Measurements from ENCODE around the gene VGLL4.

Gene VGLL4

GRCh38 chr3:11622586-11623550 lies 20.8 kb downstream of the VGLL4 start:
- TF ChIP-seq BACH2 (CRISPR knock-in tag; IDR thresholded peaks at IDR 0.05; ENCODE audit: borderline replicate concordance) (no peak), PATZ1 (CRISPR knock-in tag; IDR thresholded peaks at IDR 0.05; ENCODE audit: borderline replicate concordance) (no peak), TCF4 (CRISPR knock-in tag; IDR thresholded peaks at IDR 0.05; ENCODE audit: borderline replicate concordance) (no peak), PPARA (CRISPR knock-in tag; IDR thresholded peaks at IDR 0.05; ENCODE audit: borderline replicate concordance) (no peak), CREB5 (CRISPR knock-in tag; IDR thresholded peaks at IDR 0.05; ENCODE audit: low read depth) (no peak), SNAI2 (CRISPR knock-in tag; IDR thresholded peaks at IDR 0.05) (no peak), OSR1 (CRISPR knock-in tag; IDR thresholded peaks at IDR 0.05) (no peak), ZNF8 (CRISPR knock-in tag; IDR thresholded peaks at IDR 0.05) (no peak), ARNTL (CRISPR knock-in tag; IDR thresholded peaks at IDR 0.05; ENCODE audit: borderline replicate concordance, low read depth) (no peak), GLIS3 (CRISPR knock-in tag; IDR thresholded peaks at IDR 0.05) (no peak), ZNF565 (CRISPR knock-in tag; conservative IDR thresholded peaks at IDR 0.05; ENCODE audit: low read depth) (no peak), ZC3H10 (CRISPR knock-in tag; IDR thresholded peaks at IDR 0.05) (no peak), ZNF70 (CRISPR knock-in tag; IDR thresholded peaks at IDR 0.05) (no peak), CSRNP3 (CRISPR knock-in tag; IDR thresholded peaks at IDR 0.05) (no peak), TOX (CRISPR knock-in tag; IDR thresholded peaks at IDR 0.05; ENCODE audit: borderline replicate concordance) (no peak), TSHZ2 (CRISPR knock-in tag; IDR thresholded peaks at IDR 0.05) (no peak), ZFP3 (CRISPR knock-in tag; IDR thresholded peaks at IDR 0.05) (no peak), POU6F1 (CRISPR knock-in tag; IDR thresholded peaks at IDR 0.05; ENCODE audit: borderline replicate concordance, low read depth) (no peak)
- no peak for ATAC-seq

GRCh38 chr3:11621077-11621476 lies 22.6 kb downstream of the VGLL4 start:
- TF ChIP-seq PATZ1 (CRISPR knock-in tag; IDR thresholded peaks at IDR 0.05; ENCODE audit: borderline replicate concordance), result no peak
- TF ChIP-seq SNAI2 (CRISPR knock-in tag; IDR thresholded peaks at IDR 0.05), result no peak
- no peak for TF ChIP-seq ZFP30 (CRISPR knock-in tag; IDR thresholded peaks at IDR 0.05)
- no peak for TF ChIP-seq POU6F1 (CRISPR knock-in tag; IDR thresholded peaks at IDR 0.05; ENCODE audit: borderline replicate concordance, low read depth)
- no peak for TF ChIP-seq ISL1 (CRISPR knock-in tag; IDR thresholded peaks at IDR 0.05)
- no peak for TF ChIP-seq BACH2 (CRISPR knock-in tag; IDR thresholded peaks at IDR 0.05; ENCODE audit: borderline replicate concordance)
- no peak for TF ChIP-seq CREB5 (CRISPR knock-in tag; IDR thresholded peaks at IDR 0.05; ENCODE audit: low read depth)
- TF ChIP-seq RARB (CRISPR knock-in tag; IDR thresholded peaks at IDR 0.05), result no peak
- no peak for TF ChIP-seq TOX (CRISPR knock-in tag; IDR thresholded peaks at IDR 0.05; ENCODE audit: borderline replicate concordance)
- no peak for ATAC-seq

Data from SK-N-SH treated with all-trans-retinoic acid at 6 μM for 48 hours (cell line).